ENCODE measurements around the gene ZBTB48. TPM values are rescaled to one million over a fixed set of nuclear protein-coding genes. Genes with fewer than 3 reads are reported as not detected.

ZBTB48 gene
- total and polyA plus RNA-seq, 7 donors, result 14.4 to 31.3 (median 17.6) TPM

- Histone ChIP-seq H3K9me3 (no peaks in the 10 kb centered on the region), H3K4me1 (peaks cover 0 to 55% (median 49%) of the 10 kb centered on the region in 4 donors), H3K36me3 (peaks cover 0 to 12% (median 9%) of the 10 kb centered on the region in 4 donors), H3K27me3 (no peaks in the 10 kb centered on the region), H3K27ac (peak overlapping the region; percentile 97 to 99 (median 98)), H3K4me3 (peak overlapping the region; percentile 77 to 96 (median 89))
- DNase-seq, result peak; percentile 89
- 1% methylated on average over 36 of the region's 36 CpGs for WGBS, 2 donors
- intact Hi-C loops (cut with DNase I), result loop anchor here (1.0 kb wide), 2 partner anchors 10 to 21 kb away; partner anchors contain the start of genes PHF13 and THAP3
- TF ChIP-seq, protein P1, sequence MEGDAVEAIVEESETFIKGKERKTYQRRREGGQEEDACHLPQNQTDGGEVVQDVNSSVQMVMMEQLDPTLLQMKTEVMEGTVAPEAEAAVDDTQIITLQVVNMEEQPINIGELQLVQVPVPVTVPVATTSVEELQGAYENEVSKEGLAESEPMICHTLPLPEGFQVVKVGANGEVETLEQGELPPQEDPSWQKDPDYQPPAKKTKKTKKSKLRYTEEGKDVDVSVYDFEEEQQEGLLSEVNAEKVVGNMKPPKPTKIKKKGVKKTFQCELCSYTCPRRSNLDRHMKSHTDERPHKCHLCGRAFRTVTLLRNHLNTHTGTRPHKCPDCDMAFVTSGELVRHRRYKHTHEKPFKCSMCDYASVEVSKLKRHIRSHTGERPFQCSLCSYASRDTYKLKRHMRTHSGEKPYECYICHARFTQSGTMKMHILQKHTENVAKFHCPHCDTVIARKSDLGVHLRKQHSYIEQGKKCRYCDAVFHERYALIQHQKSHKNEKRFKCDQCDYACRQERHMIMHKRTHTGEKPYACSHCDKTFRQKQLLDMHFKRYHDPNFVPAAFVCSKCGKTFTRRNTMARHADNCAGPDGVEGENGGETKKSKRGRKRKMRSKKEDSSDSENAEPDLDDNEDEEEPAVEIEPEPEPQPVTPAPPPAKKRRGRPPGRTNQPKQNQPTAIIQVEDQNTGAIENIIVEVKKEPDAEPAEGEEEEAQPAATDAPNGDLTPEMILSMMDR (IDR thresholded peaks at IDR 0.05), result no peak
- TF ChIP-seq POLR2AphosphoS5 (IDR thresholded peaks at IDR 0.05) (peak in 3 of 4 donors; percentile 3 to 46 (median 28)), POLR2A (IDR thresholded peaks at IDR 0.05) (peak; percentile 43 to 67), EP300 (IDR thresholded peaks at IDR 0.05) (peak in 1 of 4 donors; percentile 16)
Measured at GRCh38 chr1:6603238-6603914, 23.6 kb downstream of the ZBTB48 start.

- H3K4me1 ChIP-seq, result peaks cover 0 to 53% (median 44%) of the 10 kb centered on the region in 4 donors
- peak; percentile 94 for DNase-seq
- peaks cover 0 to 5% (median 3%) of the 10 kb centered on the region in 4 donors for H3K36me3 ChIP-seq
- no peaks in the 10 kb centered on the region for H3K9me3 ChIP-seq
- peak overlapping the region; percentile 97 to 99 (median 98) for H3K27ac ChIP-seq
- peak overlapping the region; percentile 77 to 96 (median 89) for H3K4me3 ChIP-seq
- no peaks in the 10 kb centered on the region for H3K27me3 ChIP-seq
- TF ChIP-seq, protein P1 (IDR thresholded peaks at IDR 0.05), result peak in 2 of 4 experiments; percentile 53 to 58
- no peak for TF ChIP-seq POLR2A (IDR thresholded peaks at IDR 0.05)
- peak in 1 of 4 donors; percentile 23 for TF ChIP-seq EP300 (IDR thresholded peaks at IDR 0.05)
- peak in 3 of 4 donors; percentile 51 to 68 (median 51) for TF ChIP-seq POLR2AphosphoS5 (IDR thresholded peaks at IDR 0.05)
- WGBS, 2 donors, result 53 to 73% methylated on average over 19 of the region's 19 CpGs
- intact Hi-C loops (cut with DNase I), result loop anchor here (1.0 kb wide), 2 partner anchors 9 to 20 kb away; partner anchors contain the start of genes PHF13 and THAP3
Measured at GRCh38 chr1:6603915-6604558, 24.2 kb downstream of the ZBTB48 start.

- intact Hi-C loops (cut with DNase I), result loop anchor here (1.0 to 10.0 kb wide), 2 partner anchors 10 to 172 kb away; partner anchors contain the start of gene CAMTA1
- Histone ChIP-seq H3K4me3 (peak overlapping the region; percentile 83 to 100 (median 98)), H3K27ac (peak overlapping the region; percentile 97 to 100 (median 99)), H3K27me3 (no peaks in the 10 kb centered on the region), H3K4me1 (peaks cover 0 to 58% (median 56%) of the 10 kb centered on the region in 4 donors), H3K36me3 (peaks cover 0 to 6% (median 0%) of the 10 kb centered on the region in 4 donors), H3K9me3 (no peaks in the 10 kb centered on the region)
- DNase-seq, result peak; percentile 84
- 1% methylated on average over 67 of the region's 67 CpGs for WGBS, 2 donors
- TF ChIP-seq, protein P1 (IDR thresholded peaks at IDR 0.05), result no peak
- TF ChIP-seq EP300 (IDR thresholded peaks at IDR 0.05), result no peak
- TF ChIP-seq POLR2A (IDR thresholded peaks at IDR 0.05), result peak; percentile 55 to 70
- peak in 3 of 4 donors; percentile 53 to 88 (median 75) for TF ChIP-seq POLR2AphosphoS5 (IDR thresholded peaks at IDR 0.05)
Measured at GRCh38 chr1:6612641-6613360, 33.0 kb downstream of the ZBTB48 start.

DNA sequence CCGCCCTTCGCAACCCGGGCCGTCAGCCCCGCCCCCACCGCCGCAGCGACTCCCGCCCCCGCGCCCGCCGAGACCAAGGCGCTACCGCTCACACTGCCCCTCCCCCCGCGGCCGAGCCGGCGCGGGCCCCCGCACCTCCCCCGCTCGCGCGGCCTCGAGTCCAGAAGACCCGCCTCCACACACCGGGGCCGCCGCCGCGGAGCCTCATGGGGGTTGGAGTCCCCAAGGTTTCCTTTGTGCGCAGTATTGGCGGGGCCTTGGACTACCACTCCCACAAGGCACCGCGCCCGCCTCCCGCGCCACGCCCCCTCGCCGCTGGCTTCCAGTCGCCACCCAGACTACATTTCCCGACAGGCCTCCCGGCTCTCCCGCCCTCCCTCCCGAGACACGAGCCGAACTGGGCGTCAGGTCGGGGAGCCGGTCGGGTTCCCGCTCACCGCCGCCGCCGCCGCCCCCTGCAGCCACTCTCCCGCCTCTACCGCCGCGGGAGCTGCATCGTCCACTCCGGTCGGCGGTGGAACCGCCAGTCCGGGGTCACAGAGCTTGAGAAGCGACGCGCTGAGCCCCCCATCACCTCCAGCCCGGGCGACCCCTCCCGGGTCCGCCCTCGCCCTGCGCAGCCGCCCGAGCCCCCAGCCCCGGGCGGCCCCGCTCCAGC is 33.7 kb downstream of the ZBTB48 start, which contains the start of gene PHF13:
Gene PHF13 (plus strand): TSS at position 371 of the 658 bp plus-strand sequence. CDS start 336 bp downstream, outside the sequence.
- Histone ChIP-seq H3K4me1 (peaks cover 0 to 61% (median 54%) of the 10 kb centered on the region in 4 donors), H3K9me3 (no peaks in the 10 kb centered on the region), H3K27me3 (no peaks in the 10 kb centered on the region), H3K27ac (peak within 1 kb of the TSS; percentile 99 to 100 (median 99)), H3K36me3 (peaks cover 0 to 12% (median 0%) of the 10 kb centered on the region in 4 donors), H3K4me3 (peak within 1 kb of the TSS; percentile 96 to 100 (median 100))
- 1% methylated on average over 84 of the region's 84 CpGs for WGBS, 2 donors
- intact Hi-C loops (cut with DNase I), result loop anchor here (1.0 to 10.0 kb wide), 2 partner anchors 10 to 171 kb away; partner anchors contain the start of gene CAMTA1
- peak; percentile 100 for DNase-seq
- TF ChIP-seq POLR2A (IDR thresholded peaks at IDR 0.05) (peak; percentile 54 to 78), POLR2AphosphoS5 (IDR thresholded peaks at IDR 0.05) (peak; percentile 89 to 94 (median 90)), EP300 (IDR thresholded peaks at IDR 0.05) (peak in 1 of 4 donors; percentile 22)
- TF ChIP-seq, protein P1 (IDR thresholded peaks at IDR 0.05), result no peak

Data from sigmoid colon (tissue), 7 donors.